DND-41 (cell line): ENCODE measurements around the gene PIGX.

Experiments used
- ATAC-seq: fragments of 200-7000 bp; cut with Tn5 transposase; 3 replicates; pipeline ENCODE4 v1.9.1; 2021; ENCODE audit warnings: low read depth; ENCODE audit not compliant: insufficient read depth
- DNase-seq: peaks from one replicate; pipeline ENCODE4 v3.0.0-alpha.2; 2020
- H2AFZ ChIP-seq: 2 replicates; pipeline ENCODE4 v1.6.0; 2012; ENCODE audit warnings: low read depth, low read length
- H3K27ac ChIP-seq: 2 replicates; pipeline ENCODE4 v1.5.1; 2012; ENCODE audit warnings: low read length, inconsistent platforms
- H3K27me3 ChIP-seq: fragments of 200-600 bp; sonication (generic); 2 replicates; pipeline ENCODE4 v1.6.0; 2012; ENCODE audit warnings: low read length, mild to moderate bottlenecking, inconsistent platforms; ENCODE audit not compliant: insufficient read depth, poor library complexity
- H3K36me3 ChIP-seq: 2 replicates; pipeline ENCODE4 v1.5.1; 2012; ENCODE audit warnings: low read length, inconsistent platforms; ENCODE audit not compliant: insufficient read depth
- H3K4me1 ChIP-seq: 2 replicates; pipeline ENCODE4 v1.5.1; 2012; ENCODE audit warnings: mild to moderate bottlenecking, low read length; ENCODE audit not compliant: insufficient read depth
- H3K4me2 ChIP-seq: 2 replicates; pipeline ENCODE4 v1.6.0; 2012; ENCODE audit warnings: mild to moderate bottlenecking, moderate library complexity, low read length, inconsistent platforms; ENCODE audit not compliant: insufficient read depth
- H3K4me3 ChIP-seq, 2 experiments: fragments of 200-600 bp in 1 of 2; shearing (Covaris generic) in 1 of 2; 2 replicates each; pipeline ENCODE4 v1.5.1; 2012 to 2016; ENCODE audit warnings: inconsistent platforms in 2 of 2, low read length in 2 of 2, mild to moderate bottlenecking in 2 of 2, low read depth in 1 of 2, moderate library complexity in 1 of 2
- H3K79me2 ChIP-seq: 2 replicates; pipeline ENCODE4 v1.6.0; 2012; ENCODE audit warnings: low read length, inconsistent platforms; ENCODE audit not compliant: insufficient read depth
- H3K9ac ChIP-seq: 2 replicates; pipeline ENCODE4 v1.6.0; 2012; ENCODE audit warnings: low read depth, mild to moderate bottlenecking, inconsistent platforms, low read length, moderate library complexity
- H3K9me3 ChIP-seq: 2 replicates; pipeline ENCODE4 v1.5.1; 2012; ENCODE audit warnings: low read length, moderate library complexity, mild to moderate bottlenecking, inconsistent platforms; ENCODE audit not compliant: insufficient read depth, severe bottlenecking
- H4K20me1 ChIP-seq: 2 replicates; pipeline ENCODE4 v1.6.0; 2012; ENCODE audit warnings: low read length; ENCODE audit not compliant: insufficient read depth
- EZH2 ChIP-seq: IDR thresholded peaks from 3 replicates; pipeline ENCODE4 v1.6.1; 2012; ENCODE audit warnings: borderline replicate concordance, low read depth, mild to moderate bottlenecking, moderate library complexity, low read length, inconsistent platforms; ENCODE audit not compliant: severe bottlenecking
- TF ChIP-seq, protein P1 (sequence below): IDR thresholded peaks from 2 replicates; pipeline ENCODE4 v1.5.1; 2012; ENCODE audit warnings: borderline replicate concordance, low read length, moderate library complexity, mild to moderate bottlenecking; ENCODE audit not compliant: poor library complexity, severe bottlenecking; ENCODE audit errors: extremely low read depth

PIGX gene

DNA sequence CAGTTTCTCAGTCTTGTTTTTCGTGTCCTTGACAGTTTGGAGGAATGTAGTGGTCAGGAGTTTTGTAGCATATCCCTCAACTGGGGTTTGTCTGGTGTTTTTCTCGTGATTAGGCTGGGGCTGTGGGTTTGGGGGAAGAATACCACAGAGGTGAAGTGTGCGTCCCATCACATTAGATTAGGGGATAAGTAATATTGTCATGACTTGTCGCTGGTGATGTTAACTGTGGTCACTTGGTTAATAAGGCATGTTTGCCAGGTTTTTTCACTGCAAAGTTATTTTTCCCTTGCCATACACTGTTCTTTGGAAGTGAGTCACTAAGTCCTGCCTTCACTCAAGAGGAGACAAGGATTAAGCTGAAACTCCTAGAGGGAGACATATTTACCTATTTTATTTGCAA, 66.6 kb downstream of the PIGX start:
- H3K27me3 ChIP-seq: no peaks in the 10 kb centered on the region
- no peak for TF ChIP-seq EZH2
- TF ChIP-seq, protein P1, sequence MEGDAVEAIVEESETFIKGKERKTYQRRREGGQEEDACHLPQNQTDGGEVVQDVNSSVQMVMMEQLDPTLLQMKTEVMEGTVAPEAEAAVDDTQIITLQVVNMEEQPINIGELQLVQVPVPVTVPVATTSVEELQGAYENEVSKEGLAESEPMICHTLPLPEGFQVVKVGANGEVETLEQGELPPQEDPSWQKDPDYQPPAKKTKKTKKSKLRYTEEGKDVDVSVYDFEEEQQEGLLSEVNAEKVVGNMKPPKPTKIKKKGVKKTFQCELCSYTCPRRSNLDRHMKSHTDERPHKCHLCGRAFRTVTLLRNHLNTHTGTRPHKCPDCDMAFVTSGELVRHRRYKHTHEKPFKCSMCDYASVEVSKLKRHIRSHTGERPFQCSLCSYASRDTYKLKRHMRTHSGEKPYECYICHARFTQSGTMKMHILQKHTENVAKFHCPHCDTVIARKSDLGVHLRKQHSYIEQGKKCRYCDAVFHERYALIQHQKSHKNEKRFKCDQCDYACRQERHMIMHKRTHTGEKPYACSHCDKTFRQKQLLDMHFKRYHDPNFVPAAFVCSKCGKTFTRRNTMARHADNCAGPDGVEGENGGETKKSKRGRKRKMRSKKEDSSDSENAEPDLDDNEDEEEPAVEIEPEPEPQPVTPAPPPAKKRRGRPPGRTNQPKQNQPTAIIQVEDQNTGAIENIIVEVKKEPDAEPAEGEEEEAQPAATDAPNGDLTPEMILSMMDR: no peak
- peaks cover 15% of the 10 kb centered on the region; the same call in 1 of the 2 replicates for H4K20me1 ChIP-seq
- H2AFZ ChIP-seq: no peak overlapping the region
- no peak overlapping the region for H3K4me2 ChIP-seq
- no peak overlapping the region for H3K27ac ChIP-seq
- peaks cover 66% of the 10 kb centered on the region for H3K36me3 ChIP-seq
- H3K79me2 ChIP-seq: peaks cover 96% of the 10 kb centered on the region
- peaks cover 2% of the 10 kb centered on the region; the same call in 1 of the 2 replicates for H3K4me1 ChIP-seq
- H3K9ac ChIP-seq: no peak overlapping the region
- no peak overlapping the region for H3K4me3 ChIP-seq
- DNase-seq (no peak), ATAC-seq (no peak)
- H3K9me3 ChIP-seq: peaks cover 13% of the 10 kb centered on the region

DNA sequence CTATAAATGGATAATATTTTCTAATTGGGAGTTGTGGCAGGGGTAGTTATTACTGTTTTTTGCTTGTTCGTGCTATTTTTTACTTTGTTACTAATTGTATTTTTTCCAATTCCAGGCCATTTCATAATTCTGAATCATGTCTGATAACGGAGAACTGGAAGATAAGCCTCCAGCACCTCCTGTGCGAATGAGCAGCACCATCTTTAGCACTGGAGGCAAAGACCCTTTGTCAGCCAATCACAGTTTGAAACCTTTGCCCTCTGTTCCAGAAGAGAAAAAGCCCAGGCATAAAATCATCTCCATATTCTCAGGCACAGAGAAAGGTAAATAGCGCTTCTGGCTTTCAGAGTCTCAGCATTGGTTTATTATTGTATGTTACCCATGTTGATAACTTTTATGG, 70.3 kb downstream of the PIGX start:
- H3K79me2 ChIP-seq: peaks cover 86% of the 10 kb centered on the region
- no peaks in the 10 kb centered on the region for H3K4me1 ChIP-seq
- peaks cover 13% of the 10 kb centered on the region for H3K9me3 ChIP-seq
- H3K27me3 ChIP-seq: no peaks in the 10 kb centered on the region
- TF ChIP-seq EZH2: no peak
- TF ChIP-seq, protein P1: no peak
- H2AFZ ChIP-seq: no peak overlapping the region
- no peak for DNase-seq
- no peak overlapping the region for H3K9ac ChIP-seq
- H3K4me3 ChIP-seq: no peak overlapping the region
- H3K36me3 ChIP-seq: peaks cover 77% of the 10 kb centered on the region
- no peak overlapping the region for H3K4me2 ChIP-seq
- ATAC-seq: no peak
- peaks cover 4% of the 10 kb centered on the region; the same call in 1 of the 2 replicates for H4K20me1 ChIP-seq
- no peak overlapping the region for H3K27ac ChIP-seq
